ENCODE measurements around the gene PHAX. TPM values are rescaled to one million over a fixed set of nuclear protein-coding genes. Genes with fewer than 3 reads are reported as not detected.
"Not testable (repeated sequence)": the region's sequence is repeated elsewhere in the genome, so short reads cannot be mapped to it uniquely, and the experiment has no call there.

Gene PHAX
- polyA plus RNA-seq, 1 donor (not counting 4 experiments of a cell fraction or from before 2014, with no cell fraction given): 63.0 TPM

GRCh38 chr5:126647071-126647470 is 46.3 kb downstream of the PHAX start:
- Histone ChIP-seq H3K9me1 (ENCODE audit: control insufficient read depth, extremely low read depth, insufficient read depth, low read length) (no peaks in the 10 kb centered on the region), H3K36me3 (ENCODE audit: control insufficient read depth in 2 of 2, extremely low read depth in 1 of 2, insufficient read depth in 2 of 2, low read length in 2 of 2) (no peaks in the 10 kb centered on the region), H3K9me3 (ENCODE audit: control insufficient read depth, low read depth, low read length) (peaks cover 2% of the 10 kb centered on the region), H2AFZ (ENCODE audit: control insufficient read depth, low read length) (no peak overlapping the region), H3K27ac (ENCODE audit: control insufficient read depth, insufficient read depth, low read length) (no peak overlapping the region), H3K4me1 (ENCODE audit: control insufficient read depth, extremely low read depth, insufficient read depth, low read length) (no peaks in the 10 kb centered on the region), H4K20me1 (ENCODE audit: control insufficient read depth, extremely low read depth, insufficient read depth, low read length) (no peaks in the 10 kb centered on the region), H3K4me2 (ENCODE audit: control insufficient read depth, extremely low read depth, insufficient read depth, low read depth, low read length) (no peak overlapping the region), H3K27me3 (ENCODE audit: control insufficient read depth, extremely low read depth, insufficient read depth, low read length) (no peaks in the 10 kb centered on the region), H3K4me3 (ENCODE audit: control insufficient read depth in 2 of 3, extremely low read depth in 1 of 3, insufficient read depth in 2 of 3, low read depth in 1 of 3, low read length in 3 of 3) (no peak overlapping the region), H3K79me2 (ENCODE audit: control insufficient read depth, insufficient read depth, low read length) (no peaks in the 10 kb centered on the region), H3K9ac (ENCODE audit: control insufficient read depth, extremely low read depth, insufficient read depth, low read length) (no peak overlapping the region)
- no peak for TF ChIP-seq CTCF (optimal IDR thresholded peaks at IDR 0.05 in 1 of 3, IDR thresholded peaks at IDR 0.05 in 1 of 3, conservative IDR thresholded peaks at IDR 0.05 in 1 of 3; ENCODE audit: extremely low read depth in 1 of 3, insufficient read depth in 2 of 3, low read length in 3 of 3)
- TF ChIP-seq EZH2 (IDR thresholded peaks at IDR 0.05; ENCODE audit: low read length): no peak
- no peak for DNase-seq (ENCODE audit: low read depth, low spot score)
- dilution Hi-C loops (cut with MboI; ENCODE audit: extremely low pct_ligation_motif_present, low sequenced_read_pairs): no loop called here
- FAIRE-seq: no peak

- TF ChIP-seq CTCF (optimal IDR thresholded peaks at IDR 0.05 in 1 of 3, IDR thresholded peaks at IDR 0.05 in 1 of 3, conservative IDR thresholded peaks at IDR 0.05 in 1 of 3; ENCODE audit: extremely low read depth in 1 of 3, insufficient read depth in 2 of 3, low read length in 3 of 3): no peak
- no peak for TF ChIP-seq EZH2 (IDR thresholded peaks at IDR 0.05; ENCODE audit: low read length)
Measured at GRCh38 chr5:126648471-126648870, 47.7 kb downstream of the PHAX start.

GRCh38 chr5:126649057-126649456 is 48.3 kb downstream of the PHAX start:
- H2AFZ ChIP-seq (ENCODE audit: control insufficient read depth, low read length); H3K4me2 ChIP-seq (ENCODE audit: control insufficient read depth, extremely low read depth, insufficient read depth, low read depth, low read length); H3K36me3 ChIP-seq (ENCODE audit: control insufficient read depth in 2 of 2, extremely low read depth in 1 of 2, insufficient read depth in 2 of 2, low read length in 2 of 2); dilution Hi-C loops (cut with MboI; ENCODE audit: extremely low pct_ligation_motif_present, low sequenced_read_pairs); H3K79me2 ChIP-seq (ENCODE audit: control insufficient read depth, insufficient read depth, low read length); H3K27ac ChIP-seq (ENCODE audit: control insufficient read depth, insufficient read depth, low read length); DNase-seq (ENCODE audit: low read depth, low spot score); H3K27me3 ChIP-seq (ENCODE audit: control insufficient read depth, extremely low read depth, insufficient read depth, low read length); H3K4me1 ChIP-seq (ENCODE audit: control insufficient read depth, extremely low read depth, insufficient read depth, low read length); H3K4me3 ChIP-seq (ENCODE audit: control insufficient read depth in 2 of 3, extremely low read depth in 1 of 3, insufficient read depth in 2 of 3, low read depth in 1 of 3, low read length in 3 of 3); FAIRE-seq; H3K9ac ChIP-seq (ENCODE audit: control insufficient read depth, extremely low read depth, insufficient read depth, low read length); H3K9me3 ChIP-seq (ENCODE audit: control insufficient read depth, low read depth, low read length); H3K9me1 ChIP-seq (ENCODE audit: control insufficient read depth, extremely low read depth, insufficient read depth, low read length); H4K20me1 ChIP-seq (ENCODE audit: control insufficient read depth, extremely low read depth, insufficient read depth, low read length): not testable (repeated sequence)

More at GRCh38 chr5:126648471-126648870, 47.7 kb downstream of the PHAX start:
- Histone ChIP-seq H3K27ac (ENCODE audit: control insufficient read depth, insufficient read depth, low read length) (no peak overlapping the region), H3K9me1 (ENCODE audit: control insufficient read depth, extremely low read depth, insufficient read depth, low read length) (no peaks in the 10 kb centered on the region), H3K27me3 (ENCODE audit: control insufficient read depth, extremely low read depth, insufficient read depth, low read length) (no peaks in the 10 kb centered on the region), H3K4me2 (ENCODE audit: control insufficient read depth, extremely low read depth, insufficient read depth, low read depth, low read length) (no peak overlapping the region), H3K4me3 (ENCODE audit: control insufficient read depth in 2 of 3, extremely low read depth in 1 of 3, insufficient read depth in 2 of 3, low read depth in 1 of 3, low read length in 3 of 3) (no peak overlapping the region), H3K9ac (ENCODE audit: control insufficient read depth, extremely low read depth, insufficient read depth, low read length) (no peak overlapping the region), H3K79me2 (ENCODE audit: control insufficient read depth, insufficient read depth, low read length) (no peaks in the 10 kb centered on the region), H3K36me3 (ENCODE audit: control insufficient read depth in 2 of 2, extremely low read depth in 1 of 2, insufficient read depth in 2 of 2, low read length in 2 of 2) (no peaks in the 10 kb centered on the region), H2AFZ (ENCODE audit: control insufficient read depth, low read length) (no peak overlapping the region), H3K9me3 (ENCODE audit: control insufficient read depth, low read depth, low read length) (peaks cover 2% of the 10 kb centered on the region), H3K4me1 (ENCODE audit: control insufficient read depth, extremely low read depth, insufficient read depth, low read length) (no peaks in the 10 kb centered on the region), H4K20me1 (ENCODE audit: control insufficient read depth, extremely low read depth, insufficient read depth, low read length) (no peaks in the 10 kb centered on the region)
- FAIRE-seq (no peak), DNase-seq (ENCODE audit: low read depth, low spot score) (no peak)
- dilution Hi-C loops (cut with MboI; ENCODE audit: extremely low pct_ligation_motif_present, low sequenced_read_pairs): no loop called here

GRCh38 chr5:126649709-126650108 is 49.0 kb downstream of the PHAX start:
- H3K36me3 ChIP-seq (ENCODE audit: control insufficient read depth in 2 of 2, extremely low read depth in 1 of 2, insufficient read depth in 2 of 2, low read length in 2 of 2); H3K4me2 ChIP-seq (ENCODE audit: control insufficient read depth, extremely low read depth, insufficient read depth, low read depth, low read length); H3K4me3 ChIP-seq (ENCODE audit: control insufficient read depth in 2 of 3, extremely low read depth in 1 of 3, insufficient read depth in 2 of 3, low read depth in 1 of 3, low read length in 3 of 3); FAIRE-seq; H3K9ac ChIP-seq (ENCODE audit: control insufficient read depth, extremely low read depth, insufficient read depth, low read length); H3K9me3 ChIP-seq (ENCODE audit: control insufficient read depth, low read depth, low read length); H3K27ac ChIP-seq (ENCODE audit: control insufficient read depth, insufficient read depth, low read length); H2AFZ ChIP-seq (ENCODE audit: control insufficient read depth, low read length); DNase-seq (ENCODE audit: low read depth, low spot score); H3K4me1 ChIP-seq (ENCODE audit: control insufficient read depth, extremely low read depth, insufficient read depth, low read length); H3K9me1 ChIP-seq (ENCODE audit: control insufficient read depth, extremely low read depth, insufficient read depth, low read length); H3K27me3 ChIP-seq (ENCODE audit: control insufficient read depth, extremely low read depth, insufficient read depth, low read length); H4K20me1 ChIP-seq (ENCODE audit: control insufficient read depth, extremely low read depth, insufficient read depth, low read length); dilution Hi-C loops (cut with MboI; ENCODE audit: extremely low pct_ligation_motif_present, low sequenced_read_pairs); H3K79me2 ChIP-seq (ENCODE audit: control insufficient read depth, insufficient read depth, low read length): not testable (repeated sequence)
